ENCODE results near the gene PSMD11.

PSMD11 gene

DNA sequence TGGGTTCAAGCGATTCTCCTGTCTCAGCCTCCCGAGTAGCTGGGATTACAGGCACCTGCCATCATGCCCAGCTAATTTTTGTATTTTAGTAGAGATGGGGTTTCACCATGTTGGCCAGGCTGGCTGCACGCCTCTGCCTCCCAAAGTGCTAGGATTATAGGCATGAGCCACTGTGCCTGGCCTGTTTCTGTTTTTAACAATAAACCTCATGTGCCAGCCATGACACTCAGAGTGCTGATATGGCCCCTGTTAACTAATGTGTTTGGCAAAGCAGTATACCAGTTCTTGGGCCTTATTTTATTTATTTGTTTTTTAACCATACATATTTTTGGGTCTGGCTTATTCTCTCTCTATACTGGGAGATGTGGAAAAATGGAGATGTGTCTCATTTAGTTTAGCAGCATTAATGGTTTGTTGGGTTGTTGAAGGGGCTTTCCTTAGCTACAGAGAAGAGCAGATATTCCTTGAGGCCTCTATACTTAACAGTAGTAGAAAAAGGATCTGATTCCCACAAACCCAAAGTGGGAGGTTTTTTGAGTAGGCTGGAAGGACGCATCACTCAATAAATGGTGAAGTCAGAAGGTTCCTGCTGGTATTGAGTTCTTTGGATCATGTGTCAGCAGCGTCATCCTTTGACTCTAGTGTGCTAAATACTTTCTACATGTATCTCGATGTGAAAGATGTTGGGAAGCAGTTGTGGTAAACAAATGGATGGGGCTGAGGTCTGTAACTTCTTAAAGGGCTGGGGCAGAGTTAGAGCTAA, 26.3 kb downstream of the PSMD11 start:
- no peak for DNase-seq

DNA sequence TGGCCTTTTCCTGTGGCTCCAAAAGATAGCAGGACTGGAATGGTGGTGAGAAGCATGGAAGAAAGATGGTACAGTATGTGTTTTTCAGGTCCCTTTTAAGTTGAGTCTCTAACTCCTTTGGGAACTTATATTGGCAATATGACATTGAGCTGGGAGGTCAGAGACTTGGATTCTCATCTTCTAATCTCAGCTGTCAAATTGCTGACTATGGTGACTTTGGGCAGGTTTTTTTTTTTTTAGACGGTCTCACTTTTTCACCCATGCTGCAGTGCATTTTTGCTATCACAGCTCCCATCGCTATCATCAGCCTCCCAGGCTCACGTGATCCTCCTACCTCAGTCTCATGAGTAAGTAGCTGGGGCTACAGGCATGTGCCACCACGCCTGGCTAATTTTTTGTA, 27.3 kb downstream of the PSMD11 start:
- no peak for DNase-seq

DNA sequence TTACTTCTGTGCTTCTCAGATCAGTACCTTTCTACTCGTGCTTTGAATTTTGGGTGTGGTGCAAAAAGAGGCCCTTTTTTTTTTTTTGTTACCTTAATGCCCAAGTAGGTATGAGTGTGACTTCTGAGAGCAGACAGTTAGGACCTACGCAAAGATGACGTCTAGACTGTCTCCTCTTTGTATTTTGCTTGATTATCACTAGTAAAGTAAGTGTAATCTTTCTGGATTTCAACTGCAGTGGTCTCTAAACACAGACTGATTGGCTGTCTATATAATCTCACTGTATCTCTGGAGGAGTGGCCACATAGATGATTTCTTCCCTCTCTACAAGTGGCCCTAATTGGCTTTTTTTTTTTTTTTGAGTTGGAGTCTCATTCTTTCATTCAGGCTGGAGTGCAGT, 30.9 kb downstream of the PSMD11 start:
- DNase-seq: no peak

DNA sequence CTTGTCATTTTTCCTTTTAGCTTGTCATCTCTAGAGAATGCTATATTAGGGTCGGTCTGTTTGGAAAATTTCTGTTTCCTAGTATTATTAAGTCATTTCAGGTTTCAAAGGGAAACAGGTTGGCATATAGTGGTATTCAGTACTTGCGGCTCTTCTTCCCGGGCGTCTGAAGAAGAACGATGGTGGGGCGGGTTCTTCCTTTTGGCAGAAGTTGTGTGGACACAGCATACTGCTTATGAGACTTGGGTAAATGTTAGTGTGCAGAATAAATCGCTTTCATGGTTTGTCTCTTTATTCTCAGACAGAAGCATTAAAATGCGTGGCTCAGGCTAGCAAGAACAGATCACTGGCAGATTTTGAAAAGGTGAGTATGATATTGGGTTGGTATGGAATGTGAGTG, 32.9 kb downstream of the PSMD11 start:
- DNase-seq: no peak

DNA sequence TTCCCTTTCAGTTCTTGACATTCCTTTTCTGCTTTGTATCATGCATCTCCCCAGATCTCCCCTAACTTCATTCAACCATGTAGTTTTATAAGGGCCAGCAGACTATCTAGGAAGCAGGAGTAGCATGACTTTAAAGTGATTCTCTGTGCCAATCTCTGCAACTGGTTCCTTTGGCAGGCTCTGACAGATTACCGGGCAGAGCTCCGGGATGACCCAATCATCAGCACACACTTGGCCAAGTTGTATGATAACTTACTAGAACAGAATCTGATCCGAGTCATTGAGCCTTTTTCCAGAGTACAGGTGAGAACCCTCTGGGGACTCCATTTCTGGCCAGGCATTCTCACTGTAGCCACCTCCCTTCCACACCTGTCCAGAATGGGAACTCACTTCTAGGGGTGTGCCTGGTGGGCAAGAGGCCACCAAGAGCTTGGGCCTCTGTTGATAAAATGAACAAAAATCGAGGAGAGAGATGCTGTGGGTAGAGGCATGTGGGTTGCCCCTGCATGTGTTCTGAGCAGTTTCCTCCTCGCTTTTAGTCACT, 34.8 kb downstream of the PSMD11 start:
- DNase-seq: no peak

DNA sequence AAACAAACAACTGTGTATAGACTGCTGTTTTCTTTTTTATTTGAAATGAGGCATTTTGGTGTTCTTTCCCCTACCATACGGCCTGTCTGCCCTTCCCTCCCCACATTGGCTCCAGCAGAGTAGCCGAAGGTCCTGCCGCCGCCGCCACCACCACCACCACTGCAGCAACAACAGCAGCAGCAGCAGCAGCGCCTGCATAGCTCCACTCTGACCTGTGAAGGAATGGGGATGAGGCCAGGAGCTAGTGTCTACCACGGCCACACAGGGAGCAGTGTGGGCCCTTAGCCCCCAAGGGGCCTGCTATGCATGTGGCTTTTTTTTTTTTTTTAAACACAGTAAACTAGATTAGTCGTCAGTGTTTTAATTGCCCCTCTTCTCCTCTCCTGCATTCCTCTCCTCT, 36.9 kb downstream of the PSMD11 start:
- DNase-seq: no peak

DNA sequence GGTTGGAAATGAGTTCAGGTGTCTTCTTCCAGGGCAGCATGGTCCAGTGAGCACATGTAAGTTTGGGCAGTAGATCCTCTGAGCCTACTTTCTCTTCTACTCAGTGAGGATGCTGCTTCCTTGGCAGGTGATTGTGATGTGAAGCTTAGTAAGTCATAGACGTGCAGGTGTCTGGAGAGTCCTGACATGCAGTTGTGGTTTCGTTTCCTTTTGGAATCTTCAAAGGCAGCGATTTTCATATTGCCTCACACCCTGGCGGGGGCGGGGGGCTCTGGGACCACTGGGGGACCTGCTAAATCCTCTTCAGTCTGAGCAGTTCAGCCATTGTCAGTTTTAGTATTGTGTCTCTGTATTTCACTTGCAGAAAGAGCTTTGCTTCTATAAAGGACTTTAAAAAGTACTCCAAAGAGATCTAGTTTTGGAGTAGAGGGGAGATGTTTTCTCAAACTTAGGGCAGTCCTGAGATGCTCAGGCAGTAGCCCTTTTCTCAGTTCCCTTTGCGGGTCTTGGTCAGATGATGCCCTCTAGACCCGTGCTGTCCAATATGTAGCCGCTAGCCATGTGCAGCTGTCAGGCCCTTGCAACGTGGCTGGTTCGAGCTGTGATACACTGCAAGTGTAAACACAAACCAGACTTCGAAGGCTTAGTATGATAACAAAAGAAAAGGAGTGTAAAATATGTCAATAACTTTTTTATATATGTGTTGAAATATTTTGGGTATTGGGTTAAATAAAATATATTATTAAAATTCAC, 38.4 kb downstream of the PSMD11 start:
- no peak for DNase-seq

DNA sequence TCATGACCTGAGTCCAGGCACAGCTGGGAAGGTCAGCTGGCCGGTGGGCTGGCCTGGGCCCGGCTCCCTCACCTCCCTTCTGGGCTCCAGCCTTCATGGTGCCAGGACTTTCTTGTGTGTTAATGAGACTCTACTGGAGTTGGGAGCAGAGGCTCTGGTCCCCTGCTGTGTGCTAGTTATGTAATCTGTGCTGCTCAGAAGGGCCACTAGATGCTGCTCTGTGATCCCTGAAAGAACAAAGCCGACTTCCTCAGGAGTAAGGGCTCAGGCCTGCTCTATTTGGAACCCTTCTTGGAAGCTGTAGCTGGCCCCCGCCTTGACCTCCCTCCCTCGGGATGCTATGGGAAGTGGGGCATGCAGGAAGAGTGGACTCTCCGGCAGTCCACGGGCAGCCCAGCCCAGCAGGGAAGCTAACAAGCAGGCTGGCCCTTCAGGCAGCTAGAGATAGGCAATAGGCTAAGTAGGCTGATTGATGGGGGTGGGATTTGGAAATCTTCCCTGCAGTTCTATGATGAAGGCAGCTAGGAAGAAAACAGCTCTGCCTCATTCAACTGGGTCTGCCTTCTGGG, 39.2 kb downstream of the PSMD11 start:
- peak in 1 of 2 experiments; percentile 70 for DNase-seq

DNA sequence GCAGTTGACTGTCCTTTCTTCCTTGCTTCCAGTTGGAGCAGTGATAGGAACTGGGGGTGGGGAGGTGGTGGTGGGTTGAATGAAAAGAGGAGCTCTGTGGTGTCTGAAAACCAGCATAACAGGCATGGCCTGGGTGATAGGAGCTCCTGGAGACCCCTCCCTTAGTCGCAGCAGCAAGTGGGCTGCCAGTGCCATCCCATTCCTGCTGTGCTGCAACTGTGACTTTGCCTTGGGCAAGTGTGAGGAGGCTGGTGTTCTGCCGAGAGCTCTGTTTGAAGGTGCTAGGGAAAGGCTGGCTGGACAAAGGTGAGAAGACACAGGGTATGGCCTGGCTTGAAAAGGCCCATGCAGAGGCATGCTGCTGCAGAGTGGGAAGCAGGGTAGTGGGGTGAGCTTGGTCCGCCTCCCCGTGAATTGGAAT, 39.7 kb downstream of the PSMD11 start:
- no peak for DNase-seq

DNA sequence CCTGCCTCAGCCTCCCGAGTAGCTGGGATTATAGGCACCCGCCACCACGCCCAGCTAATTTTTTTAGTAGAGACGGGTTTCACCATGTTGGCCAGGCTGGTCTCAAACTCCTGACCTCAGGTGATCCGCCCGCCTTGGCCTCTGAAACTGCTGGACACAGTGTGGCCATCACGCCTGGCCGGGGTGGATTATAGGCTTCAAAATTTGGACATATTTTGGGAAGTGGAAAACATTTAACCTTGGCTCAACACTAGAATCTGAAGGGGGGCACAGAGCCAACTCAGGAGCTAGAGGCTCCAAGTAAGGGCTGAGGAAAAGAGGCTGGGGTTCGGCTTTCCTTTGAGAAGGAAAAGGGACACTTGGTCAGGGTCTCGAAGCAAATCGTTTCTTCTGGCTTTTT, 40.3 kb downstream of the PSMD11 start:
- DNase-seq: no peak

DNA sequence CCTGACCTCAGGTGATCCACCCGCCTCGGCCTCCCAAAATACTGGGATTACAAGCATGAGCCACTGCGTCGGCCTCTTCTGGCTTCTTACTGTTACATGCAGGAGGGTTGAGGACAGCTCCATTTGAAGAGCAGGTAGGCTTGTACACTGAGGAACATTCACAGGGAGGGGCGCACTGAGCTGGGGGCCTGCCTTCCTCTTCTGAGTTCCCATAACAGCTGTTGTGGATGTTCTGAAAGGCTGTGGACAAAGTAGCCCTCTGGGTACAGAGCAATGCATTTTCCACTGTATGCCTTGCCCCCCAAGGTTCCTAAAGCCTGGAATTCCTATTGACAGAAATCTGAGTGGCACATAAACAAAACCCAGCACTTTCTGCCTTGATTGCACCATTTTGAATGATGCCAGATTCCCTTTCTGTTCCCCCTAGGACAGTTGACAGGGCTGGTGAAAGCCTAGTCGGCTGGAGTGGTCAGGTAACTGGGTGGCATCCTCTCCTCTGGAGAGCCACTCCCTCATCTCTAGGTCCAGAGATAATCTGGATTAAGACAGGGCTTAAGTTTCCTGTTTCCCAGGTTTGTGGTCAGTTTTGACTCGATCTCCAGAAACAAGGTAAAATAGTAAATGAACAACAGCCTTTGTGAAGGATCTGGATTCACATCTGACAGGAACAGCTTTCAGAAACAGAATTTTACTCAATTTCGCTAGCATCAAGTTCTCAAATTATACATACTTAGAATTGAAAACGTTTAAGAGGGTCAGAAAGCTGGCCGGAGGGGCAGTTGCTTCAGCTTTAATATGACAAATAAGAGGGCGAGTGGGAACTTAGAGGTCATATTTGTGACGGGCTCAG, 41.2 kb downstream of the PSMD11 start:
- no peak for DNase-seq

DNA sequence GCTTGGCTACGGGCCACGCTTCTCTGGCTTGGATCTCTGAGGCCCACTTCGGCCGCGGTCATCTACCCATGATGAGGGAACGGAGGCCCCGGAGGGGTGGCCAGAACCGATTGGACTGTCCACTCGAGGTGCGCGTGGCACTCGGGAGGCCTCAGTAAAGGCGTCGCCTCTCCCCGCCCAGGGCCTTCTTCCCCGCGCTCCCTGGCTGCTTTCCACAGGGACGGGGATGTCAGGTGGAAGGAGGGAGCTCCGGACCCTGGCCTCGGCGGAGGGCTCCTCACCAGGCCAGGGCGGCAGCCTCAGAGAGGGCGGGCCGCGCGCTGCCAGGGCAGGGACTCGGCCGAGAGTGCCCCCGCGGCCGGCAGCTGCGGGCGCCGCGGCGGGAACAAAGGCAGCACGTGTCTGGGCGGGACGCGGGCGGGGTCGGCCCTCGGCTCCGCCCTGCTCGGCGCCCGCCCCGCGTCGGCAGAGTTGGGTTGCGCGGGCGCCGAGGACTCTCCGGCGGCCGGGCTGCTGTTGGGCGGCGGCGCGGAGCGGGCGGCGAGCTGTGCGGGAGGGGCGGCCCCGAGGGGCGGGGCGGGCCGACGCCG, 41.9 kb downstream of the PSMD11 start:
- DNase-seq: peak in 1 of 2 experiments; percentile 32

DNA sequence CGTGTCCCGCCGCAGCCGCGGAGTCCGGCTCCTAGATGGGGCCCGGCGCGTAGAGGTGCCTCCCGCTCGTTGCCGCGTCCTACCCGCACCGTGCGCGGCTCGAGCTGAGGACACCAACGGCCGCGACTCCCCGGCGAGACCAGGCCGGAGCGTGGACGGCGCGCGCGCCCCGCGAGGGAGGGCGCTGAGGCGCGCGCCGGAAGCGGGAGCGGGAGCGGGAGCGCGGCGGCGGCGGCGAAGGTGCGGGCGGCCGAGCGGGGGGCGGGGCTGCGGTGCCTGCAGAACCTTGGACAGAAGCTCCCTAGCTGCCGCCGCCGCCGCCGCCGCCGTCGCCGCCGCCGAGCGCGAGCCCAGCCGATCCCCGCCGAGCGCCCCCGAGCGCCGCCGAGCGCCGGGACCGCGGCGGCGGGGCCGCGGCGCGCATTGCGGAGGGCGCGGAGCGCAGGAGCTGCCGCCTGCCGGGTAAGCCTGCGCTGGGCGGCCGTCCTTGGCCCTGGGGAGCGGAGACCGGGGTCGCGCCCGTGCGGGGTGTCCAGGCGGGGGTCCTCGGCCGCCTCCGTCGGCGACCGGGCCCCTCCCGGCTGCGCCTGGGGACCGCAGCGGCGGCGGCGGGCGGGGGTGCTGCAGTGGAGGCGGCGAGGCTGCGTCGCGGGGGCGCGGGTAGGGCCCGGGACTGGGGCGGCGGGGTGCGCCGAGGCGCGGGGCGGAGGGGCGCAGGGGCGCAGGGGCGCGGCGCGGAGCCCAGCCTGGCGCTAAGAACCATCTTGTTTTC, 42.6 kb downstream of the PSMD11 start, which contains the start of gene CDK5R1:
Gene CDK5R1, plus strand, starts transcription at position 293 of the 772 bp plus-strand sequence. CDS start 628 bp downstream, outside the sequence.
- peak in 1 of 2 experiments; percentile 18 for DNase-seq

DNA sequence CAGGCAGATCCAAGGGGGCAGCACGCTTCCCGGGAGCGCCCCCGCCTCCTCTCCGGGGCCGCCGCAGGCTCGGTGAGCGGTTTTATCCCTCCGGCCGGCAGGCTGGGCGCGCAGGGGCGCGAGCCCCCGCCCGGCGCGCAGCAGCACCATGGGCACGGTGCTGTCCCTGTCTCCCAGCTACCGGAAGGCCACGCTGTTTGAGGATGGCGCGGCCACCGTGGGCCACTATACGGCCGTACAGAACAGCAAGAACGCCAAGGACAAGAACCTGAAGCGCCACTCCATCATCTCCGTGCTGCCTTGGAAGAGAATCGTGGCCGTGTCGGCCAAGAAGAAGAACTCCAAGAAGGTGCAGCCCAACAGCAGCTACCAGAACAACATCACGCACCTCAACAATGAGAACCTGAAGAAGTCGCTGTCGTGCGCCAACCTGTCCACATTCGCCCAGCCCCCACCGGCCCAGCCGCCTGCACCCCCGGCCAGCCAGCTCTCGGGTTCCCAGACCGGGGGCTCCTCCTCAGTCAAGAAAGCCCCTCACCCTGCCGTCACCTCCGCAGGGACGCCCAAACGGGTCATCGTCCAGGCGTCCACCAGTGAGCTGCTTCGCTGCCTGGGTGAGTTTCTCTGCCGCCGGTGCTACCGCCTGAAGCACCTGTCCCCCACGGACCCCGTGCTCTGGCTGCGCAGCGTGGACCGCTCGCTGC, 43.3 kb downstream of the PSMD11 start:
- DNase-seq: no peak

DNA sequence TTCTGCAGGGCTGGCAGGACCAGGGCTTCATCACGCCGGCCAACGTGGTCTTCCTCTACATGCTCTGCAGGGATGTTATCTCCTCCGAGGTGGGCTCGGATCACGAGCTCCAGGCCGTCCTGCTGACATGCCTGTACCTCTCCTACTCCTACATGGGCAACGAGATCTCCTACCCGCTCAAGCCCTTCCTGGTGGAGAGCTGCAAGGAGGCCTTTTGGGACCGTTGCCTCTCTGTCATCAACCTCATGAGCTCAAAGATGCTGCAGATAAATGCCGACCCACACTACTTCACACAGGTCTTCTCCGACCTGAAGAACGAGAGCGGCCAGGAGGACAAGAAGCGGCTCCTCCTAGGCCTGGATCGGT, 43.9 kb downstream of the PSMD11 start:
- DNase-seq: no peak

DNA sequence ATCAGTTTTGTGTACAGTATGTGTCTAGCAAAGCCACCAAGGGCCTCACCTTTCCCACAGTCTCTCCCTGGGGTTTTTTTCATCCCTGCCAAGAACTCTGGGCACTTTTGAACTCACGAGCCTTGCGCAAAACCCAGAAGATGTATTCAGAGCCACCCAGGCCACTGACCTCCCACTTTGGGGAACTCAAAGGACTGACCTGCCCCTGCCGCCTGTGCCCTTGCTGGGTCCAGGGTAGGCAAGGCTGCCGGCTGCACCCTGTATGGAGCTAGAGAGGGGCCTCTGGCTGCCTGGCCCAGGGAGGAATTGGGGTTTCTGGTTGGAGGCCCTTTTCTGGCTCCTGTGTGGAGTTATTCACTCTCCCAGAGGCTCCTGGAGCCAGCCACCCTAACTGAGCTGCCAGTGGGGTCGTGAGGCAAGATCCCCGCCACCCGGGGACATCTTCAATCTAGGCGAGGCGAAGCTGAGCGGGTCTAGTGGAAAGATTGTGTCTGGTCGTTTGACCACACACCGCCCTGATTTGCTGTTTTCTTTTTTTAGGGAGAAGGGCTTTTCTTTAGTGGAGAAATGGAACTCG, 44.4 kb downstream of the PSMD11 start:
- no peak for DNase-seq

DNA sequence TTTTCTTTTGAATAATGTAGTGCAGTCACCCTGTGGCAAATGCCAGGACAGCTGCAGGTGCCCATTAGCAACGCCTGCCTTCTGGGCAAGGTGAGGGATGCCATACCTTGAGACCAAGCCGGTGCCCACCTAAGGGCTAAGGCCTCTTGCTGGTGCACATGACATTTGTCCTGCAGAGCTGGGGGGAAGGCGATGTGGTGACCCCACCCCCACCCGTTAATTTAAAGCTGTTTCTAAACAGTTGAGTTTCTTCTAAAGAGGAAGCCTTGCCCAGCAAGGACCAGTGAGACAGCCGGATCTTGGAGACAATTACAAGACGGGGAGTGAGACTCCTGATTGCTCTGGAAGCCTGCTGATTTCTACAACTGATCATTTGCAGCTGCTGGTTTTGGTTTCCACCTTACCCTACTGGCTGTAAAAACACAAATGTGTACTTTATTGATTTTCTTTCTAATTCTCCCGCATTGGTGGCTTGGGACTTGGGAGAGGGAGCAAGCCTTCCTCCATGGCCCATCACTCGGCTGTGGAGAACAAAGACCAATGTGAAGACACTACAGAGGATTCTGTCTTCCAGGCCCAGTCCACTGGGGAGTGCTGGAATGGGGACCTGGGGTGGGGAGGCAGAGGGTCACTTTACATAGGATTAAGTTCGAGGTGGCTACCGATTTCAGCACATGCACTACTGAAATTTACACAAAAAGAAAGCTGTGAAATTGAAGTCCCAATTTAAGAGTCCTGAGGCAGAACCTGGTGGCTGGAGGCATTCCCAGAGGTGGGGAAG, 45.2 kb downstream of the PSMD11 start:
- DNase-seq: no peak

DNA sequence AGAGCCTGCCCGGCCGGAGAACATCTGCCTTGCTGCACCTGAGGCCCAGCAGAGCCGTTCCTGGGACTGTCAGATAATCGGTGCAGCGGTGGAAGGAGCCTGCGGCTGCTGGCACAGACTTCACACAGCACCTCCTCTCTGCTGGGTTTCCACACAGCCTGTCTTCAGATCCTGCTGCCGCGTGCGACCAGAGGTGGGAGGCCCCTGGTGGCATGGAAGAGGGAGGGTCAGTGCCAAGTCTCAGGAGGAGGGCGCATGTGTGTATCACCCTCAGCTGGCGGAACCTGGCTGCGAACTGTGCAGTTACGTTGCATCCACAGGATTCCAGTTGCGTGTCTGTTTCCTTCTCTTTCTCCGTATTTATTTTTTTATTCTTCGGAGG, 45.8 kb downstream of the PSMD11 start:
- no peak for DNase-seq

DNA sequence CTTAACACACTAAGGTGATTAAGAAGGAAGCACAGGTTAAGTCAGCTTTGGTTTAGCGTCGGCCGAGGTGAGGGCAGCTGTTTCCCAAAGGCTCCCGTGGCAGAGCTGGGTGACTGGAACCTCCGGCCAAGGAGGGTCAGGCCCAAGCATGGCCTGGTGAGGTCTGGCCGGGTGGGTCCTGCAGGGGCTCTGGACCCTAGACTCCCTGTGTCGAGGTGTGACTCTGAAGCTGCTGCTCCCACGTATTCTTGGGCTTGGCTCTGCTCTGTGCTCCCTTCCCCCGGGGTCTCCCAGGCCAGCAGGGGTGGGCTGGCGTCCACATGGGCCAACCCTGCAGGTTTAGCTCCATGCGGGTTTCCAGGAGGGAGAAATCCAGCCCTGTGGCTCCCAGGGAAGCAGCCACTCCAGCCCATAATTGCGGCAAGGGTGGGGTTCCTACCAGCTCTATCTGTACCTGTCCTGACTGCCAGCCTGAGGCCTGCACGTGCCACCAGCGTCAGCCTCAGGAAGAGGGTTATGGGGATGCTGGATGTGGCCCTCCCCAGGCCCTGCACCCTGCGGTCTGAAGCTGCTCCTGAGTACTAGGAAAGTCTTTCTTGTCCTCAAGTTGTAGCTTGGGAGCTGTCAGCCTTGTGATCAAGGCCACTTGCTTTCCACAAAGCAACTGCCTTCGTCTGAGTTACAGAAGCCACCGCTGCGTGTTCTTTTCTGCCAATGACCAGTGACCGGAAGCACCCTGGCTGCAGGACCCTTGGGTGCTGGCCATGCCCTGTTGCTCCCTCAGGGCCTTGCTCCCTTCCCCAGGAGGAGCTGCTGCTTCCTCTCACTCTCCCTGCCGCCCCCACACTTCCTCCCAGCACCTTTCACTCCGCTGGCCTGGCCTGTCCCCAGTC, 47.3 kb downstream of the PSMD11 start:
- DNase-seq: no peak
